GM18502 (cell line): ENCODE data around the gene MAP4K3.
"Not testable (repeated sequence)": the region's sequence is repeated elsewhere in the genome, so short reads cannot be mapped to it uniquely, and the experiment has no call there.

Source experiments
- ATAC-seq: cut with Tn5 transposase; IDR thresholded peaks from one replicate; pipeline ENCODE4 v1.9.1; 2021; ENCODE audit warnings: mild to moderate bottlenecking; ENCODE audit not compliant: unreplicated experiment, poor library complexity

MAP4K3 gene

DNA sequence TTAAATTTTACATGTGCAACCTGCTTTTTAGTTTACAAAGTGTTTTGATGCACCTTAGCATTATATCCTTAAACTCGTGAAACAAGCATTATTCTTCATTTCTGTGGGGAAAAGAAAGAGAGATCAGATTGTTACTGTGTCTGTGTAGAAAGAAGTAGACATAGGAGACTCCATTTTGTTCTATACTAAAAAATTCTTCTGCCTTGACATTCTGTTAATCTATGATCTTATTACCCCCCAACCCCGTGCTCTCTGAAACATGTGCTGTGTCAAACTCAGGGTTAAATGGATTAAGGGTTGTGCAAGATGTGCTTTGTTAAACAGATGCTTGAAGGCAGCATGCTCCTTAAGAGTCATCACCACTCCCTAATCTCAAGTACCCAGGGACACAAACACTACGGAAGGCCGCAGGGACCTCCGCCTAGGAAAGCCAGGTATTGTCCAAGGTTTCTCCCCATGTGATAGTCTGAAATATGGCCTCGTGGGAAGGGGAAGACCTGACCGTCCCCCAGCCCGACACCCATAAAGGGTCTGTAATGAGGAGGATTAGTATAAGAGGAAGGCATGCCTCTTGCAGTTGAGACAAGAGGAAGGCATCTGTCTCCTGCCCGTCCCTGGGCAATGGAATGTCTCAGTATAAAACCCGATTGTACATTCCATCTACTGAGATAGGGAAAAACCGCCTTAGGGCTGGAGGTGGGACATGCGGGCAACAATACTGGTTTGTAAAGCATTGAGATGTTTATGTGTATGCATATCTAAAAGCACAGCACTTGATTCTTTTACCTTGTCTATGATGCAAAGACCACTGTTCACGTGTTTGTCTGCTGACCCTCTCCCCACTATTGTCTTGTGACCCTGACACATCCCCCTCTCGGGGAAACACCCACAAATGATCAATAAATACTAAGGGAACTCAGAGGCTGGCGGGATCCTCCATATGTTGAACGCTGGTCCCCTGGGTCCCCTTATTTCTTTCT lies 115.7 kb downstream of the MAP4K3 start:
- not testable (repeated sequence) for ATAC-seq

DNA sequence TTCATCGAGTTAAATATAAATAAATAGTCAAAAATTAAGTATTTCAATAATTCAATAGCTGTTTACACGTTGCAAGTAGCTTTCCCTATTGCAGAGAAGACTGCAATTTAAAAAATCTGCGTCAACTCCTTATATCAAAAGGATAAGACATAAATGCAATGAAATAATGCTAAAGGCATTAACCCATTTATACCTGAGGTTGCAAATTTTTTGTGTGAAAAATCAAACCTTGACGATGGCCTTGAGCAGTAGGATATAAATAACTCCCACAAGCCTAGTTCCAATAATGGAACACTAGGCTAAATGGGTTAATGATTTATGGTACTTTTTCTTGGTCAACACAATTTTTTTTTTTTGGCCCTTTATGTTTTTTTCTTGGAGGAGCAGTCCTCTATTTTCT lies 116.9 kb downstream of the MAP4K3 start:
- no peak for ATAC-seq

DNA sequence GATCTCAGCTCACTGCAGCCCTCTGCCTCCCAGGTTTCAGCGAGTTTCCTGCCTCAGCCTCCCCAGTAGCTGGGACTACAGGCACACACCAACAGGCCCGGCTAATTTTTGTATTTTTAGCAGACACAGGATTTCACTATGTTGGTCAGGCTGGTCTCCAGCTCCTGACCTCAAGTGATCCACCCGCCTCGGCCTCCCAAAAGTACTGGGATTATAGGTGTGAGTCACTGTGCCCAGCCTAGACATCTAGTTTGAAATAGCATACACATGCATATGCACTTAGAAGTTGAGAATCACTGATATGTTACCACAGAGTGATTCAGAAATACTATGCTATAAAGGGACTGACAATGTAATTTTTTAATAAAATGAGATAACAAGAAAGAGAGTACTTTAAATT lies 123.5 kb downstream of the MAP4K3 start:
- no peak for ATAC-seq

DNA sequence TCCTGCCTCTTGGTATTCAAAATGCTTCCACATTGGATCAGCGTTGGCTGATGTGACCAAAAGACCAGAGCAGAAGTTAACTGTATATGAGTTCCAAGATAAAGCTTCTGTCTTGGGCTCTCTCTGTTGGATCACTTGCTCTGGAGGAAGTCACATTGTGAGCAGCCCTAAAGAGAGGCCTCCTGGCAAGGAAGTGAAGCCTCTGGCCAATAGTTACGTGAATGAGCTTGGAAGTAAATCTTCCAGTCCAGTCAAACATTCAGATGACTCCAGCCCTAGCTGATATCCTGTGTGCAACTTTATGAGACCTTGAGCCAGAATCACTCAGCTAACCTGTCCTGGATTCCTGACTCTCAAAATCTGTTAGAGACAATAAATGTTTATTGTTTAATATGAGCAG lies 125.6 kb downstream of the MAP4K3 start:
- no peak for ATAC-seq

DNA sequence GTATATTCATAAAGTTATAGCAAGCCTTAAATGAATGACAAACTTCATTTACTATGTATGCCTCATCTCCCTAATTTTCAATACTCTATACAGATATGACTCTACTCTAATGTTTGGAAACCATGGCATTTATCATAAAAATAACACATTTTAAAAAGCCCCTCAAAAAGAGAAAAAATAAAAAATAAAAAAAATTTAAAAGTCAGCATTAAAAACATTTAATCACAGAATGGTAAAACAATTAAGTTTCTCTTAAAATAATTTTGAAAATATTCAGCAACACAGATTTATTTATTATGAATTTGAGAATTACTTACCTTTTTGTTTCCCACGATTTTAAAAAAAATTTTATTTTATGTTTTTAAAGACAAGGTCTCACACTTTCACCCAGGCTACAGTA lies 128.3 kb downstream of the MAP4K3 start:
- no peak for ATAC-seq

DNA sequence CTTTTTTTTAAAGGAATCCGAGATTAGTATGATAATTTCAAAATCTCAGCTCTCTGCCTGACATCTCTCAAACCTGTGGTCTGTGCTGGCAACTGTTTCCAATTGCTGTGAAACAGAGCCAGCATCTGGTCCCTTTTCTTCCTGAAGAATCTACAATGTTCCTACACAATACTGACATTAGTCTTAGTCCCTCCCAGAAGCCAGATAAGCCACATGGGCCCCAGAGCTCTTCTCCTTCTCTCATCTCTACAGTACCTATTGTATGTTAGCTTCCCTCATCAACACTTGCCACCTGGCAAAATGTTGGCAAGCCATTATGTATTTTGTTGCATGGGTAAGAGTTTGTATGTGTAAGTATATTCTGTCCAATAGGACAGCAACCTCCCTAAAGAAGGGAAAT lies 130.5 kb downstream of the MAP4K3 start:
- no peak for ATAC-seq

DNA sequence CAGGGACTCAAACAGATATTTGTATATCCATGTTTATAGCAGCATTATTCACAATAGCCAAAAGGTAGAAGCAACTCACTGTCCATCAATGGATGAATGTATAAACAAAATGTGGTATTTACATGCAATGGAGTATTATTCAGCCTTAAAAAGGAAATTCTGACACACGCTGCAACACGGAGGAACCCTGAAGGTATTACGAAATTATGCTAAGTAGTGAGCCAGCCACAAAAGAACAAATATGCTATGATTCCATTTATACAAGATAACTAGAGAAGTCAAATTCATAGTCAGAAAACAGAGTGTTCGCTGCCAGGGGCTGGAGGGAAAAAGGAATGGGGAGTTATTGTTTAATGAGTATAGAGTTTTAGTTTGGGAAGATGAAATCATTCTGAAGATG lies 132.4 kb downstream of the MAP4K3 start:
- no peak for ATAC-seq

DNA sequence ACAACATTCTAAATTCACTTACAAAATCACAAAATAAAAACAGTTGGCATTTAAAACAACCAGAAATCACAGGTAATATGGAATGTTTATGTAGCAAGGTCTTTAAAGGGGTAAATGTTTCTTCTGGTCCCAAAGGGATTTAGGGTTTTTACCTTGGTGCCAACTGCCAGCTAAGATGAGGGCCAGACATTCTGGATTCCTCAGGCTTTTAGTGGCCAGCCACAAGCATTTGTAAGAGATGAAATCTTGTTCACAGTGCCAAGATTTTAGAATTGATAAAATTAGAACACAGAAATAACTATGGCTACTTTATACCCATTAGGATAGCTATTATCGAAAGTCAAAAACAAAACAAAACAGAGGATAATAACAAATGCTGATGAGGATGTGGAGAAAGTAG lies 132.9 kb downstream of the MAP4K3 start:
- no peak for ATAC-seq

DNA sequence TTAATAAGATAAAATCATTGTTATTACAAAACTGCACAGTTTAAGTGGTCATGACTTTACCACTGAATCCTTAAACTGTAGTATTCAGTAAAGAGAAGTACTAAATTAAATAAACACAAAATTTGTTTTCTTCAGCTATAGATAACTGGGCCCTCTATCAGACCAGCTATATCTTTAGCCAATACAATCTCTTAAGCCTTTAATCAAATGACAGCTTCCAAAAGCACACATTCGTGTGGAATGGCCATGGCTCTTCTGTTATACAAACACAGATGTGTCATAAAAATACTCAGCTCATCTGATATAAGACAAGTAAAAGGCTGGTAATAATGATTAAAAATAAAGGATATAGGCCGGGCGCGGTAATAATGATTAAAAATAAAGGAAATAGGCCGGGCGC lies 135.7 kb downstream of the MAP4K3 start:
- no peak for ATAC-seq

DNA sequence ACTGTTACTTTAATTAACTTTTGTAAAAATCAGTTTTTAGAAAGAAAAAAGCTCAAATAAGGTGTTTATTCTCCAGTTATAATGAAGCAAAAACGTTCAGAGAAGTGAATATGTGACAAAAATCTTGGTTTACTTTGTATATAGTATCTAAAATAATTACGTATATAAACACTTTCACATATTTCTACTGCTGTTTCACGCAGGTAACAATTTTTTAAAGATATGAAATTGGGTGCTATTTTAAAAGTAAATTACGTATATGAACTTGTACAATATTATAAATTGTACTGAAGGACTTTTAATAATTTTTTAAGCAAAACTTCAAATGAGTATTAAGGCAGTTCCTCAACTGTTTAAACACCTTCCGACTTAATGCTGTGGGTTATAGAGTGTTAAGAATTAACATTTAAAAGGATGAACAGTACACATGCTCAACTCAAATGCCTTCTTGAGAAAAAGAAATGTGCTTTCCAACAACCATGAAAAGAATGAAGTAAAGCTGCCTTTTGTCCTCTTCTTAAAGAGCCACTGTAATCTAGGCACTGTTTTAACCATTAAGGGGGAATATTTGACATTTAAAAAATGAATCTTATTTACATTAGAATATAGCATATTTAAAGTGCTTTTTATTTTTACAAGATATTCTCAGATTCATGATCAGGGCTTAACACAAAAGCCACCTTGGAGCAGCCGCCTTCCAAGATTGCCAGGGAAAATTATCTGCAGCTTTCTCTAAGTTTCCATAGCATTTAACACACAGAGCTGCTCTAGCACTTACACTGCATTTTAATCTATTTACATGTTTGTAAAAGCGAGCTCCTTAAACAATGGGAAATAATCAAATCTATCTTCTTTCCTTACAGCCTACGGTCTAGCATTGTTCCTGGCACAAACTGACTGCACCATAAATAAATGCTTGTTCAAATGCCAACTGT lies 136.8 kb downstream of the MAP4K3 start:
- ATAC-seq, result no peak

DNA sequence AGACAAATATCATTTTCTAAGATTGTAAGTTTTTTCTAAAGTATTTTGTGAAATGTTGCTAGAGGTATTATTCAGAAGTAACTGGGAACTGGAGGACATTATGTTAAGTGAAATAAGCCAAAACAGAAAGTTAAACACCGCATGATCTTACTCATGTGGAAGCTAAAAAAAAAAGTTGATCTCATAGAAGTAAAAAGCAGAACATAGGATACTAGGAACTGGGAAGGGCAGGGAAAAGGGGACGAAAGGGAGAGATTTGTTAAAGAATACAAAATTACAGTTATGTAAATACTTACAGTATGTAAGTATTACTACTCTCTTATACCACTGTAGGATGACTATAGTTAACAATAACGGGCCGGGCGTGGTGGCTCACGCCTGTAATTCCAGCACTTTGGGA lies 146.7 kb downstream of the MAP4K3 start:
- ATAC-seq, result no peak

DNA sequence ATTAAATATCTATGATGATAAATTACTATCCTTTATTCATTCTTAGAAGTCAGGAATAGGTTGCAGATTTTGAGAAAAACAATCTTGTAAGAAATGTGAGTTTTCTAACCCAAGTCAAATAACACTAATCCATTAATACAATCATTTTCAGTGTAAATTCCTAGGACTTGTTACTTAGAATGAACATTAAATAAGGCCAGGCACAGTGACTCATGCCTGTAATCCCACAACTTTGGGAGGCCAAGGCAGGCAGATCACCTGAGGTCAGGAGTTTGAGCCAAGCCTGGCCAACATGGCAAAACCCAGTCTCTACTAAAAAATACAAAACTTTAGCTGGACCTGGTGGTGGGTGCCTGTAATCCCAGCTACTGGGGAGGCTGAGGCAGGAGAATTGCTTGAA lies 147.5 kb downstream of the MAP4K3 start:
- no peak for ATAC-seq

DNA sequence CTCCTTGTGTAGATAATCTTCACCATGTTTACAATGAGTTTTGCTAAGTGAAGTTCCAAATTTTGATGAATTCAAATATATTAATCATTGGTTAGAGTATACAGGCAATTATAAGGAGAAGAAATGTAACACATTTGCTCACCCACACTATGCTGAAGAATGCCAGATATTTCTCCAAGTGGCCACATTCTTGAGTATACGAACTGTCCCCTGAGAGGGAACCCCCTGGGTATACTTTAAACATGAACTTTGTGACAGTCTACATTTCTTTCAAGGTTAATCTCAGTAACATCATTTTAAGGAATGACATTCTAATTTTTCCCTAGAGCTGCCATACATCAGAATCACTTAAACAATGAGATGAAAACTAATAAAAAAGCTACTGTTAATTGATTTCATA lies 153.5 kb downstream of the MAP4K3 start:
- no peak for ATAC-seq

DNA sequence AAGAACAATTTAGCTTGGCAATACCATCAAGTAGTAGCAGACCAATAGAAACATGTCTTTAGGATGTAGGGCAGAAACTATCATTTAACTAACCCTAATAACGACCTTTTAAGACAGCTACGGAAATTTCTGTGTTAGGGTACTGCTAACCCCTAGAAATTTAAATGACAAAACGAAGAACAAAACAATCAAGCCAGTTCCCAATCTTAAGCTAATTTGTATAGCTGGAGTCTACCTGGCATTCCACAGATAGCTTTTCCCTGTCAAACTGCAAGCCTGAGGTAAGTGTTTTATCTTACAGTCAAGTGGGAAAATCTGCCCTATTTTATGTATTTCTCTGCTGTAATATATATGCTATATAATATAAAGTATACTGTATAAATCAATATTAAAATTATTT lies 155.7 kb downstream of the MAP4K3 start:
- no peak for ATAC-seq

DNA sequence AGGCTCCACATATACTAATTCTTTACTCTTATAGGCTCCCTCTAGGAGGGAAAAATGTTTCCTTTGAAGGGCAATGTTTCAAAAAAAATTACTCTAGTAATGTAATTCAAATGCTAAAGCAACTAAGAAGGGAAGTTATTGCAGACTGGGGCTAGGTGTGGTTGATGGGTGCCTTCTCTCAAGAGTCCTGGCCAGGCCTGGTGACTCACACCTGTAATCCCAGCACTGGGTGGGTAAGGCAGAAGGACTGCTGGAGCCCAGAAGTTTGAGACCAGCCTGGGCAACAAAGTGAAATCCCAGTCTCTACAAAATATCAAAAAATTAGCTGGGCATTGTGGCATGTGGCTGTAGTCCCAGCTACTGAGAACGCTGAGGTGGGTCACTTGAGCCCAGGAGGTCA lies 162.1 kb downstream of the MAP4K3 start:
- ATAC-seq, result no peak

DNA sequence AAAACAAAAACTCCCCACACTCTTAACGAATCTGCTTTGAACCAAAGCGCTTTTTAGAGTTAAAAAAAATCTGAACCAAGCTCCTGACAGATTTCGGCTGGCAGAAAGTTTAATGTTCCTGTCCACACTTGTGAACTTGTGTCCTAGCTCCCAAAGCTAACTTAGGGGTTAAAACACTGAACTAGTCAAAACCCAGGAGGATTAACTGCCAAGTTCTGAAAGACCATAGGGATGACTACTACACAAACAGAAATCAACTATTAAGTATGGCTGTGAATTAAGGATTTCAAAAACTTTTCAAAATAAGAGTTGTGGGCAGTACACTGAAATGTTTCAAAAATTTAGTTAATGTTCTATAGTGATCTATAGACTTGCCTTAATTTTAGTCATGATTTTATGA lies 167.1 kb downstream of the MAP4K3 start:
- ATAC-seq, result no peak

DNA sequence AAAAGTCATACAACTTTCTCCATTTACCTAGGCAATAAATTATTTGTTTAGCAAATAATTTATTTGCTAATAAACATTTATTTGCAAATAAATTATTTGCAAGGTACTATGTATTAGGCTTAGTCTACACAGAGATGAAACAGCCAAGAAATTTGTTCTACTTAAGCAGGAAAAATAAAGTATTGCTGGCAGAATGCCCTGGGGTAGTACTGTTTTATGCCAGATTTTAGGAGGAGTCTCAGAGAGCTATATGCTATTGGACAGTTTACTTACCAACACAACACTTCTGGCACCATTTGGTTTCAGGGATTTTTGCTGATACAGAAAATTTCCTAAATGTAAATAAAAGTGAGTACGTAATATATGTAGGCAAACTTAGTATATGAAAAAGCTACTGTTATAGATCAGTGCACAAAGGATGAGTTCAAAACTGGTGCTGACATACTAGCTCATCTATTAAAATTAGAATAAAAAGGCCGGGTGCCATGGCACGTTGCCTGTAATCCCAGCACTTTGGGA lies 170.1 kb downstream of the MAP4K3 start:
- ATAC-seq, result no peak

DNA sequence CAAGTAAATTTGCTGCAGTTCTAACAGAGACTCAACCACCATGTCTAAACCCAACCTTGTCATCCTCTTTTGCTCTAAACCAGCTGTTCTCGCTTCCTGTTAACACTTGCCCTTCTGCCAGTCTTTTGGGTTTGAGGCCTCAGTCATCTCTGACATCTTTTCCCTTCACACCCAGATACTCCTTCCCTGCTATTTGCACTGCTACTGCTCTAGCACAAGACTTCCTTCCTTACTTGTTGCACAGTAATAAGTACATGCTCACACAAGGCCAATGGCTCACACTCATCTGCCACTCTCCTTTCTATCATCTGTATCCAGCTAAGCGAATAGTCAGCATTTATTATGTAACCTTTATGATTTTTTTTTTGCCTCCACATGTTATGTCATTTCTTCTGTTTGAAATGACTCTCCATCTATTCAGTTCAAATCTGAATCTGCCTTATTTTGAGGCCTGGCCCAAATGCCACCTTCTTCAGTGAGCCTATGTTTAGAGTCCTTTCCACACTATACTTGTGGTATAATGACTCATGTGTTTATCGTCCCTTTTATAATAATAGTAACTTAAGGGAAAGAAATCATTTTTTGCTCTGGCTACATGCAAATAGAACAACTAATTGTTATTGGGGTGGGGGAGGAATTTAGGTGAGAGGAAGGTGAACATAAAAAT lies 170.8 kb downstream of the MAP4K3 start:
- peak; percentile 78 for ATAC-seq

DNA sequence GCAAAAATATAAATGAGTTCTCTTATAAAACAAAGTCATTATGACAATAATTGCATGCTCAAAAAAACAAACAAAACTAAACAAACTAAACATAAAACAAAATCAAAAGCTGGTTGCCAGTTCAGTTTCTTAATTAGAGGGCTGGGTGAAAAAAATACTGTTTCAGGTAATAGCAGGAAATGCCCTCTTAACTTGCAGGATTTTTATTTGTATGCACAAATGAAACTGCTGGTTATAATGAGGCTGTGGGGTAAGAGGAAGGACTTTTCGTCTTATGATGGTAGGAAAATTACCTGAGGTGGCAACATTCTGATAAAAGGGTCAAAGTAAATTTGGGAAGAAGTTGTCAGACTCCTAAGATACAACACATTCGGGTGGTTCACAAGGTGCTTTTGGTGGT lies 171.8 kb downstream of the MAP4K3 start:
- ATAC-seq, result no peak

DNA sequence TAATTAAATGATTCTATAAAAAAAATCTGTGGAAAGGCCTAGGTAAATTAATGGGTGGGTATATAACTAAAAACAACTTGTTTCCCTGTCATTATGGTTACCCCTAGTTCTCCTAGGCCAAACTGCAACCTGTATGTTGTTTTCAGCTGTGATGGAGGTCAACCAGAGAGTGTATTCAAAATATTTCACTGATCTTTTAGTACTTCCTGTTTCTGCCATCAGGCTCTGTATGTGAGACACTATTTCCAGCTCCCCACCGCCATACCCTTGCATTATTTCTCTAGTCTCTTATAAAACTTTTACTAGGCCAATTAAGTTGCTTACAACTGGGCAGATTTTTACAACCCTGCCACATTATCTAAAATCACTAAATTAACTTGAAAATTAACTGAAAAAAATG lies 172.4 kb downstream of the MAP4K3 start:
- ATAC-seq, result peak; percentile 79
